H1 (cell line): ENCODE results near the gene RNF26. TPM values are rescaled to one million over a fixed set of nuclear protein-coding genes. Genes with fewer than 3 reads are reported as not detected.

Experiments
- ASH2L ChIP-seq: fragments of 200-600, 300-600 bp; sonication (generic); IDR thresholded peaks from one replicate; pipeline ENCODE4 v1.7.1; 2017; ENCODE audit warnings: low read length
- CHD1 ChIP-seq: IDR thresholded peaks from 2 replicates; pipeline ENCODE4 v1.6.1; 2012; ENCODE audit warnings: low read depth, low read length, improper control_type of control experiment
- GTF2F1 ChIP-seq: IDR thresholded peaks from 2 replicates; pipeline ENCODE4 v1.6.1; 2012; ENCODE audit warnings: low read depth, low read length, improper control_type of control experiment, borderline replicate concordance
- MAX ChIP-seq: IDR thresholded peaks from 2 replicates; pipeline ENCODE4 v1.6.1; 2012; ENCODE audit warnings: inconsistent platforms
- POLR2AphosphoS5 ChIP-seq: IDR thresholded peaks from 2 replicates; pipeline ENCODE4 v1.6.1; 2011; ENCODE audit warnings: low read depth, low read length
- SIRT6 ChIP-seq: IDR thresholded peaks from one replicate; pipeline ENCODE4 v1.7.1; 2012; ENCODE audit warnings: low read length, inconsistent platforms
- SP1 ChIP-seq: IDR thresholded peaks from 2 replicates; pipeline ENCODE4 v1.6.1; 2011; ENCODE audit warnings: low read depth, low read length
- polyA plus RNA-seq, 7 experiments: library from polyadenylated mRNA; depleted of rRNA in 3 of 7; stranded (reverse) in 5 of 7; unstranded in 2 of 7; fragments of >200 nt in 5 of 7; fragments of 200-250 nt in 2 of 7; gene quantifications; 1 replicate in 5 of 7; 2 replicates in 1 of 7; 4 replicates in 1 of 7; pipeline versions ENCODE4 v1.2.1 to v1.2.3, GENCODE V29; 2011 to 2013; ENCODE audit warnings: missing spikeins in 2 of 7, mixed read lengths in 2 of 7
- total RNA-seq: library from RNA; stranded (reverse); fragmentation: NEBNext Ultra II Directional; extraction: Animal tissue kit (Norgen Biotek cat#: 25700); gene quantifications from 2 replicates; pipeline ENCODE4 v1.2.1, GENCODE V29; 2021
- TF ChIP-seq, protein P1 (sequence below): IDR thresholded peaks from 2 replicates; pipeline ENCODE4 v1.6.1; 2012; ENCODE audit warnings: low read length, inconsistent platforms
- TF ChIP-seq, protein P2 (sequence below): fragments of 300-600 bp; sonication (generic); IDR thresholded peaks from 2 replicates; pipeline ENCODE4 v1.7.1; 2012; ENCODE audit warnings: low read length, moderate library complexity, mild to moderate bottlenecking, inconsistent platforms; ENCODE audit not compliant: insufficient replicate concordance

Gene RNF26
- total and polyA plus RNA-seq, 2 of the 8 experiments (the other 6 are each of a cell fraction or from before 2014, with no cell fraction given), result 82.7 to 84.0 TPM

- TF ChIP-seq, protein P1, sequence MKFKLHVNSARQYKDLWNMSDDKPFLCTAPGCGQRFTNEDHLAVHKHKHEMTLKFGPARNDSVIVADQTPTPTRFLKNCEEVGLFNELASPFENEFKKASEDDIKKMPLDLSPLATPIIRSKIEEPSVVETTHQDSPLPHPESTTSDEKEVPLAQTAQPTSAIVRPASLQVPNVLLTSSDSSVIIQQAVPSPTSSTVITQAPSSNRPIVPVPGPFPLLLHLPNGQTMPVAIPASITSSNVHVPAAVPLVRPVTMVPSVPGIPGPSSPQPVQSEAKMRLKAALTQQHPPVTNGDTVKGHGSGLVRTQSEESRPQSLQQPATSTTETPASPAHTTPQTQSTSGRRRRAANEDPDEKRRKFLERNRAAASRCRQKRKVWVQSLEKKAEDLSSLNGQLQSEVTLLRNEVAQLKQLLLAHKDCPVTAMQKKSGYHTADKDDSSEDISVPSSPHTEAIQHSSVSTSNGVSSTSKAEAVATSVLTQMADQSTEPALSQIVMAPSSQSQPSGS, result no peak
- no peak for TF ChIP-seq GTF2F1
- no peak for TF ChIP-seq SIRT6
- TF ChIP-seq ASH2L, result no peak
- TF ChIP-seq SP1, result peak; percentile 19; the same call in 1 of the 2 replicates
- TF ChIP-seq CHD1, result no peak
- TF ChIP-seq POLR2AphosphoS5, result no peak
- TF ChIP-seq, protein P2, sequence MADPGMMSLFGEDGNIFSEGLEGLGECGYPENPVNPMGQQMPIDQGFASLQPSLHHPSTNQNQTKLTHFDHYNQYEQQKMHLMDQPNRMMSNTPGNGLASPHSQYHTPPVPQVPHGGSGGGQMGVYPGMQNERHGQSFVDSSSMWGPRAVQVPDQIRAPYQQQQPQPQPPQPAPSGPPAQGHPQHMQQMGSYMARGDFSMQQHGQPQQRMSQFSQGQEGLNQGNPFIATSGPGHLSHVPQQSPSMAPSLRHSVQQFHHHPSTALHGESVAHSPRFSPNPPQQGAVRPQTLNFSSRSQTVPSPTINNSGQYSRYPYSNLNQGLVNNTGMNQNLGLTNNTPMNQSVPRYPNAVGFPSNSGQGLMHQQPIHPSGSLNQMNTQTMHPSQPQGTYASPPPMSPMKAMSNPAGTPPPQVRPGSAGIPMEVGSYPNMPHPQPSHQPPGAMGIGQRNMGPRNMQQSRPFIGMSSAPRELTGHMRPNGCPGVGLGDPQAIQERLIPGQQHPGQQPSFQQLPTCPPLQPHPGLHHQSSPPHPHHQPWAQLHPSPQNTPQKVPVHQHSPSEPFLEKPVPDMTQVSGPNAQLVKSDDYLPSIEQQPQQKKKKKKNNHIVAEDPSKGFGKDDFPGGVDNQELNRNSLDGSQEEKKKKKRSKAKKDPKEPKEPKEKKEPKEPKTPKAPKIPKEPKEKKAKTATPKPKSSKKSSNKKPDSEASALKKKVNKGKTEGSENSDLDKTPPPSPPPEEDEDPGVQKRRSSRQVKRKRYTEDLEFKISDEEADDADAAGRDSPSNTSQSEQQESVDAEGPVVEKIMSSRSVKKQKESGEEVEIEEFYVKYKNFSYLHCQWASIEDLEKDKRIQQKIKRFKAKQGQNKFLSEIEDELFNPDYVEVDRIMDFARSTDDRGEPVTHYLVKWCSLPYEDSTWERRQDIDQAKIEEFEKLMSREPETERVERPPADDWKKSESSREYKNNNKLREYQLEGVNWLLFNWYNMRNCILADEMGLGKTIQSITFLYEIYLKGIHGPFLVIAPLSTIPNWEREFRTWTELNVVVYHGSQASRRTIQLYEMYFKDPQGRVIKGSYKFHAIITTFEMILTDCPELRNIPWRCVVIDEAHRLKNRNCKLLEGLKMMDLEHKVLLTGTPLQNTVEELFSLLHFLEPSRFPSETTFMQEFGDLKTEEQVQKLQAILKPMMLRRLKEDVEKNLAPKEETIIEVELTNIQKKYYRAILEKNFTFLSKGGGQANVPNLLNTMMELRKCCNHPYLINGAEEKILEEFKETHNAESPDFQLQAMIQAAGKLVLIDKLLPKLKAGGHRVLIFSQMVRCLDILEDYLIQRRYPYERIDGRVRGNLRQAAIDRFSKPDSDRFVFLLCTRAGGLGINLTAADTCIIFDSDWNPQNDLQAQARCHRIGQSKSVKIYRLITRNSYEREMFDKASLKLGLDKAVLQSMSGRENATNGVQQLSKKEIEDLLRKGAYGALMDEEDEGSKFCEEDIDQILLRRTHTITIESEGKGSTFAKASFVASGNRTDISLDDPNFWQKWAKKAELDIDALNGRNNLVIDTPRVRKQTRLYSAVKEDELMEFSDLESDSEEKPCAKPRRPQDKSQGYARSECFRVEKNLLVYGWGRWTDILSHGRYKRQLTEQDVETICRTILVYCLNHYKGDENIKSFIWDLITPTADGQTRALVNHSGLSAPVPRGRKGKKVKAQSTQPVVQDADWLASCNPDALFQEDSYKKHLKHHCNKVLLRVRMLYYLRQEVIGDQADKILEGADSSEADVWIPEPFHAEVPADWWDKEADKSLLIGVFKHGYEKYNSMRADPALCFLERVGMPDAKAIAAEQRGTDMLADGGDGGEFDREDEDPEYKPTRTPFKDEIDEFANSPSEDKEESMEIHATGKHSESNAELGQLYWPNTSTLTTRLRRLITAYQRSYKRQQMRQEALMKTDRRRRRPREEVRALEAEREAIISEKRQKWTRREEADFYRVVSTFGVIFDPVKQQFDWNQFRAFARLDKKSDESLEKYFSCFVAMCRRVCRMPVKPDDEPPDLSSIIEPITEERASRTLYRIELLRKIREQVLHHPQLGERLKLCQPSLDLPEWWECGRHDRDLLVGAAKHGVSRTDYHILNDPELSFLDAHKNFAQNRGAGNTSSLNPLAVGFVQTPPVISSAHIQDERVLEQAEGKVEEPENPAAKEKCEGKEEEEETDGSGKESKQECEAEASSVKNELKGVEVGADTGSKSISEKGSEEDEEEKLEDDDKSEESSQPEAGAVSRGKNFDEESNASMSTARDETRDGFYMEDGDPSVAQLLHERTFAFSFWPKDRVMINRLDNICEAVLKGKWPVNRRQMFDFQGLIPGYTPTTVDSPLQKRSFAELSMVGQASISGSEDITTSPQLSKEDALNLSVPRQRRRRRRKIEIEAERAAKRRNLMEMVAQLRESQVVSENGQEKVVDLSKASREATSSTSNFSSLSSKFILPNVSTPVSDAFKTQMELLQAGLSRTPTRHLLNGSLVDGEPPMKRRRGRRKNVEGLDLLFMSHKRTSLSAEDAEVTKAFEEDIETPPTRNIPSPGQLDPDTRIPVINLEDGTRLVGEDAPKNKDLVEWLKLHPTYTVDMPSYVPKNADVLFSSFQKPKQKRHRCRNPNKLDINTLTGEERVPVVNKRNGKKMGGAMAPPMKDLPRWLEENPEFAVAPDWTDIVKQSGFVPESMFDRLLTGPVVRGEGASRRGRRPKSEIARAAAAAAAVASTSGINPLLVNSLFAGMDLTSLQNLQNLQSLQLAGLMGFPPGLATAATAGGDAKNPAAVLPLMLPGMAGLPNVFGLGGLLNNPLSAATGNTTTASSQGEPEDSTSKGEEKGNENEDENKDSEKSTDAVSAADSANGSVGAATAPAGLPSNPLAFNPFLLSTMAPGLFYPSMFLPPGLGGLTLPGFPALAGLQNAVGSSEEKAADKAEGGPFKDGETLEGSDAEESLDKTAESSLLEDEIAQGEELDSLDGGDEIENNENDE, result no peak
- TF ChIP-seq MAX, result peak; percentile 92
Observed at GRCh38 chr11:119380827-119381180, 46.5 kb downstream of the RNF26 start (continued).
